Stimulated activated CD4-positive, alpha-beta T cell treated with anti-CD3 and anti-CD28 coated beads, Interleukin-12 subunit alpha, Interleukin-12 subunit beta, amount 100 ng/mL, for 48 hours (primary cell): ENCODE data around the gene HOXB4.

Experiments
- DNase-seq, 3 donors: peaks; one replicate each; pipeline ENCODE4 v3.0.0-alpha.2; 2020; ENCODE audit warnings: low read depth in 2 of 3, low spot score in 1 of 3

Gene HOXB4

DNA sequence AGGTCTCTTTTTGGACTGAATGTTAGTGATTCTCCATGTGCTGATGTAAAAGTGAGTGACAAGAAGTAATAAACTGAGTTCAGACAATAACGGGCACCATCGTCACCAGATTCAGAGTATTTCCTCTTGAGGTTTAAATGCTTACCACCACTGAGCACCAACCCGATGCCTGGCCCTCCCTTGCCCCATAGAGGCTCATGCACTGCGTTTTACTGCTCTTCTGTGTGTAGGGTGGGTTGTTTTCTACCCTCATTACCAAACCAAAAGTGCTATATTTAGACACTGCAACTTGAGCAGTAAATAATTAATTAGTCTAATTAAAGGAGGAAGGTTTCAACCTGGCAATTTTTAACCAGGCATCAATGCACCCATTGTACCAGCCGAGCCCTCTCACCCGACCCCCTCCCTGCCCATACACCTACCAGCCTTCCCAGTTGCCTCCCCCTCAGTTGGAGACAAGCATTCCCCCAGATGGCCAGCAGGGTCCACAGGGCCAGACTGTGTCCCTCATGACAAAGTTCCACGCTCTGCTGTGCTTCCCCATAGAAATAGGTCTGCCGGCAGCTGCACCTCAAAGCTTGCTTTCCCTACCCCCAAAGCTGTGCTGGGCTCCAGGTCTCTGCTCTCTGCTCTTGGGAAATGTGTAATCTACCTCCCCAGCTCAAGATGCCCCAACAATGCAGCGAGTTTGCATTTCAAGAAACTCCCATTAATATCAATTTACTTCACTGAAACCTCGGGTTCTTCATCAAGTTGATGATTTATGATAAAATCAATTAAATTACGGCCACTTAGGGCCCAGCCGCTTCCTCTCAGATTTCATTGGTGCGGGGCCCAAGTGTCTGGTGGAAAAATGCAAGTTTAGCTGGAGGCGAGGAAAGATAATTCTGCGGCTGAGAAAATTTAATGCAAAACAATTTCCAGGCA, 16.0 kb downstream of the HOXB4 start:
- no peak for DNase-seq

DNA sequence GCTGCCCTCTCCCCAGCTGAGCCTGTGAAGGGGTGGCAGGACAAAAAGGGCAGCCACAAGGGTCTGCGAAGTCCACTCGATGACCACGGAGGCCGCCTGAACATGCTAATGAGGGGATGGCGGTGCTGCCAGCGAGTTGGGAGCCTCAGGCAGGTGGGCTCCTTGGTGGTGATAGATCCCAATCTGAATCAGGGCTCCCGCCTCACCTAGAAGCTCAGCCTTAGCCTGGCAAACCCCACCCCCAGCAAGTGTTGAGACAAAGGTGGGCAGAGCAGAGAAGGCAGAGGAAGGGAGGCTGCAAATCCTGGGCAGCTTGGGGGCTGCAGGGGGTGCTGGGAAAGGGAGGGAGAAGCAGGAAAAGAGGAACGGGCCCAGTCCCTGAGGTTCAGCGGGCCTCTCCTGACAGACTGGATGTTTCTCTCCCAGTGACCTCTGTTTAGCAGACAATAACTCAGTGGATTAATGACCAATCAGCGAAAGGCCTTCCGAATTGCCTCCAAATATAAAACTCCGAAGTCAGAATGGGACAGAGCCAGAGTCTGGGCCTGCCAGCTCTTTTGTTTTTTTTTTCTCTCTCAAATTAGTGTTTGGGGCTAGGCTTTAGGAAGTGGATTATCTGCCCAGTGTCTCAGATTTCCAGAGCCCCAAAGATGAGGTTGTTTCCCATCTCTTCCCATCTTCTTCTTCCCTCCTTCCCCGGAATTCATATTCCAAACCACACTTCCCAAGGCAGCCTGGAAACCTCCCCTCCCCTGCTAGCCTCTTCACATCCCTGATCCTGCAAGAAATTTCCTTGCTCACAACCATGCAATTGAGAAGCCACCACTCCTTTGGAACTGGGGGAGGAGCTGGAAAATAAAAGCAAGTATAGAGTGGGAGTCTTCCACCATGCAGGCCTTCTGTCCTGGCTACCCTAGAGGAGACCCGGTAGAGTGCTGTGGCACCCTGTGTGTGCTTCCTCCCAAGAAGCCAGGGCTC, 18.0 kb downstream of the HOXB4 start:
- no peak for DNase-seq

DNA sequence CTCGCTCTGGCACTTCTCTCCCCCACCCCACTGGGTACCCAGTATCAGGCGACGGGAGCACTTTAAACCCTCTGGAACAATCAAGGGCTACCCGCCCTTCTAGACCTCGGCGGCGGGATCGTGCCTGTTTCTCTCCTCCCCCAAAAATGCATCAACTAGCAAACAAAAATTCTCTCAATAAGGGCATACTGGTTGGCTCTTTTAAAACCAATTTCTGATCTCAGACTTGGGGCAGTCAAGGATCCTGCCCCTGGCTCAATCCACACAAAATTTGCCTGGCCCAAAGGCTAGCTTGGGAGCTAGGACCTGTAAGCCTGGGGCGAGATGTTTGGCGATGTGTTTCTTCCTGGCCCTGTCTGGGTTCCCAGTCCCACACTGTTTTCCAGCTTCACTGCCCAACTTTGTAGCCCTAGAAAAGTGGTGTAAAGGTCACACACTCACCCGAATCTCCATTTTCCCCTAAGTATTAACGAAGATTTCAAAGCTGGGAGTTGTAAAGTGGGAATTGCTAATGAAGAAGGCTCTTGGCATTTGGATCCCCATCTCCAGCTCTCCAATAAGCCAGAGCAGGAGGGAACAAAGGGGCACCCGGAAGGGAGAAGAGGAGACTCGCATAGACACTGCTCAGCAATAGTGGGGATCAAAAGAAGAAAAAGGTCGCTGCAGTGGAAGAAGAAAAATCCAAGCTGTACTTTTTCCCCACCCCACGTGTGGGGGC, 18.9 kb downstream of the HOXB4 start:
- no peak for DNase-seq

DNA sequence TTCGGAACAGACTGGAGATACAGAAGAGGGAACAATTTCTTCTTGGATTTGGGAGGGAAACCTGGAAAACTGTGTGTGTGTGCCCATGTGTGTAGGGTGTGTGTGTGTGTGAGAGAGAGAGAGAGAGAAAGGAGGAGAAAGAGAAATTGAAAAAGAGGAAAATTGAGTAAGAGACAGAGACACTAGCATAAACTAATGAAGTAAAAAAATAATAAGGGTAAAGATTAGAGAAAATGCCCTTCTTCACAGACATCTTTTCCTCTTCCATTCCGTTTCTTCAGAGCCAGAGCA, 19.4 kb downstream of the HOXB4 start:
- no peak for DNase-seq

DNA sequence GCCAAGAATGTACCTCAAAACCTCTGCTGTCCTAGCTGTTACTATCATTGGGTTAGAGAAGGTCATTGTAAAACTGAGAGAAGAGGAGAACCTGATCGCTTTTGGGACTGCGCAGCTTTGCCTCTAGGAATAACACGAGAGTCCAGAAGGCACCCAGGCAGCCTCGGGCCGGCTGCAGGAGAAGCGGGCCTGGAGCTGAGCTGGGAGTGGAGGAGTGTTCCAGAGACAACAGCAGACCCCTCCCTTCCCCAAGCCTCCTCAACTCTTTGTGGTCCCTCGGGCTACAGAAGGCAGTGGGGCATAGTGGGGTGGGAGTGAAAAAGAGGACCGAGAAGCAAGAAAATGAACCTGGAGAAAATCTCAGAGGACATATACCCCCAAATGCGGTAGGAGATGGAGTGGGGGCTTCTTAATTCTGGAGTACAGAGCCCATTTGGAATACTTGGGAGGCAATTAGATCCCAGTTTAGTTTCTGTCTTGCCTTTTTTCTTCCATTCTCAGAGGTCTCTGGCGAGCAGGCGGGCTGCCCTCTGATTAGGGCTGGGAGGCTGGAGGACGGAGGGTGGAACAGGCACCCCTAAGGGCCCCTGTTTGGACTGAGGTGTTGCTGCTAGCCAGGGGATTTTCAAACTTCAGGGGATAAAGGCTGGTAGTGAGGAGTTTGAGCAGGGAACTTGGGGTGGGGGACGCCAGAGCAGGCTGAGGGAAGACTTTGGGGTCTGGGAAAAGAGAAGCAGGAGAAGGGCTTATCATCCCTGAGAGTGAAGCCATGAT, 19.9 kb downstream of the HOXB4 start:
- no peak for DNase-seq

DNA sequence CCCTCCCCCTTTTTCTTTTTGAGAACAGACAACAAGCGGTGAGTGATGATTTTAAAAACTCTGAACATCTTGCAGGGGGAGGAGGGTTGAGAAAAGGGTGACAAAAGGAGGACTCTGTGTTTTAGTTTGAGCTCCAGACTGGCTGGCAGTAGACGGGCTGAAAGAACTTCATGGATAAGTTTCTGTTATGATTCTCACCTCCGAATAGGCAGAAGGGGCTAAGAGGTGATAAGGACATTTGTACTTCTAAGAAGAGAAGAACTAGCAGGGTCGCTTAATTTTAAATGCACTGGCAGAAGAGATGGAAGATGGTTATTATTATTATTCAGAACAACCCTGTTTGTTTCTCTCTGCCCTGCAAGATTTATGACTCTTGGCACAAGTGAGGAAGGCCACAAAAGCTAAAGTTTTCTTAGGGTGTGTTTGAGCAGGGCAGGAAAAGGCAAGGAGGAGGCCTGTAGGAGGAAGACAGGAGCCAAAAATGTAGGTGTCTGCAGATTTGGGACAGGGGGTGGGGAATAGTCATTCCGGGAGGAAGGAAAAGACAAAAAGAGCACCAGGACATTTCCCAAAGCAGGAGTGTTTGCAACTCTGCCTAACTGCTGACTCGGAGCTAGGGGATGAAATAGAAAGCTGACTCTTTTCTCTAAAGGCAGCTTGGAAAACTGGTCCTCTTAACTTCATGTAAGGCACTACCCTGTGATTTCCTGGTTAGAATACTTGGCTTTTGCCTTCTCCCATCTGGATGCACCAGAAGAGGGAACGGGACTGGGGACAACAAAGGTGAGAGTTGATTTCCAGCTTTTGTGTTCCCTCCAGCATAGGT, 21.4 kb downstream of the HOXB4 start:
- DNase-seq, result no peak

DNA sequence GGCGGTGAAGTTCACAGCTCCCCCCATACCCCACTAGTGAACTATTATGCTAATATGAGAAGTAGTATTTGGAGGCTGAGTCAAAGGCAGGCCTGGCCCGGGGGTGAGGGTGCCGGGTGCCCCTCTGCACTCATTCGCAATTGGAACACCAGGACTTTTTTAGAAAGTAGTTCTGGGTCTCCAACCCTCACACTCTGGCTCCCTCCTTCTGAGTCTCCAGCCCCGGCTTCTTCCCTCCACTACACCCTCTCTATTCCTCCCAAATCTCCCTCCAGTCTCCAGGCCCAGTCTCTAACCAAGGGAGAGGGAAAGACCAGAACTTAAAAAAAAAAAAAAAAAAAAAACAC, 21.9 kb downstream of the HOXB4 start:
- no peak for DNase-seq

DNA sequence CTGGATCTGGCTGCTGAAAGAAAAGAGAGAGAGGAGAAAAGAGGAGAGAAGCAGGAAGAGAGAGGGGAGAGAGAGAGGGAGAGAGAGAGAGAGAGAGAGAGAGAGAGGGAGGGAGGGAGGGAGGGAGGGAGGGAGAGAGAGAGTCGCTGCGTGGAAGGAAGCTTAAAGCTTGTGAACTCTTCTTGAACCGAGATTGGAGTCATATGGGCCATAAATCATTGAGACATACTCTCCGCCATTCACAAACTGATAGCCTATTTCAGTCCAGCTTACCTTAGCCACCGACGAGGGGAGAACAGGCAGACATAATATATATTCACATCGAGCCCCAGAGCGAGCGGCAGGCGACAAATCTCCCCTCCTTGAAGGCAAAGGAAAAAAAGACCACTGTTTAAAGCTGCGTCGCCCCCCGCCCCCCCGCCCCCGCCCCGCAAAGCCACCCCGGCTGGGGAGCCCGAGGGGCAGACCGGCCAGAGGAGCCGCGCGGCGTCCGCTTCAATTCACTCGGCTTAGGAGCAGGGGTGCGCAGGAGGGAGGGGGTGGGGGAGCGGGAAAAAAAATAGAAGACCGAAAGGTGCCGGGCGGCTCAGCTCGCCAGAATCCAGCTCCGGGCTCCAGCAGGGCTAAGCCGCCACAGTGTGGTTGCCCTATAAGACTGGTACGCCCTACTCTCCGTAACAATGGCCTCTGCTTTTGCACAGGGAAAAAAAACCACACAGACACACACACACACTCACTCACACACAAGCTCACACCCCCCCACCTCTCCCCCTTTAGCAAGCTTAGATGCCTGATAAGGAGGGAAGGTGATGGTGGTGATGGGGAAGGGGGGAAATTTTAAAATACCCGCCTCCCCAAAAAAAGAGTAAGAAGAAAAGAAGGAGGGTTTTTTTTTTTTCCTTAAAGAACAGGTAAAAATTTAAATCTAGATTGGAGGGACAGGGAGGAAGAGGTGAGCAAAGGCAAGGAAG, 22.6 kb downstream of the HOXB4 start:
- no peak for DNase-seq

DNA sequence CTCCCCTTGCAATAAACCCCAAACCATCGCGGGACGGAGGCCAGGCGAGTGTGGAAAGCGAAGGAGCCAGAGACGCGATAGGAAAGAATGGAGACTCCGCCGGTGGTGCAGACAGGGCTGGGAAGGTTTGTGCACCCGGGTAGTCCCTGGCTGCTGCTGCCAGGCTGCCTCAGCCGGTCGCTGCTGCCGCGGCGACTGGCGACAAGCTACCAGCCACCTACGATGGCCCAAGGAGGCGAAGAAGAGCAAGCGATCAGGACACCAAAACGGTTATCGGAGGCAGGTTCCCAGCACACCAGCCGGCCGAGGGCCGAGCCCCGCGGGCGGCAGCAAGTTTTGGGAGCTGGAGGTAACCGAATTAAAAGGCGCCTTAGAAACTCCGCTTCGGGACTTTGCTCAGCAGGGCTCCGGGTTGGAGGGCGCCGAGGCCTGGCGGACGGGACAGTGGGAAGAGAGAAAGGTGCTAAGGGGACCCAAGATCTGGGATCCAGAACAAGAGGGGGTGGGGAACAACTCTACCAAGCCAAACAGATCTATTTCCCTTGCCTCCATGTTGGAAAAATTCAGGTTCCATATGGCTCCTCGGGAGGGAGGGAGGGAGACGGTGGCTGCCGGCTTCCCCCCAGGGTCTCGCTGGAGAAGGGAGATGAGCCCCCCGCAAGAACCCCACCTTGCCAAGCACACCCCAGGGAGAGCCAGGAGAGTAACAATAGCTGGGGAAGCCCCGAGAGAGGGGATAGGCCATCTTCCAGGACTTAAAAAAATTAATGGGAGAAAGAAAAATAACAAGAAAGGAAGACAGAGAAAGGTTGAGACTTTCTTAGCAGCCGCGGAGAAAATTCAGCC, 23.5 kb downstream of the HOXB4 start:
- DNase-seq, result no peak

DNA sequence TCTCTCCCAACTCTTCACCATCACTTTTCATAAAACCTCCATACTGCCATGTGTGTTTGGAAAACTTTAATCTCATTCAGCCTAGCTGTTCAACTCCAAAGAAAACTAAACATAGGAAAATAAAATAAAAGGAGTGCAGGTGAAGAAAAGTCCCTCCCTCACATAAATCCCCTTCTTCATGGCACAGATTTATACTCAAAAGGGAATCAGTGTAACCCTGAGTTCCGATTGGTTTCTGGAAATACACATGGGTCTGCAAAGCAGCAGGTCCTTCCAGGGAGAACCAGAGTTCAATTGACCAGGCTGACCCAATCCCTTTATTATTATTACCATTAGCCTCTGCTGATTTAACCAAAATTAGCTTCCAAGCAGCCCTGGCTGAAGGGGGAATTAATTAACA, 24.3 kb downstream of the HOXB4 start:
- DNase-seq, result no peak

DNA sequence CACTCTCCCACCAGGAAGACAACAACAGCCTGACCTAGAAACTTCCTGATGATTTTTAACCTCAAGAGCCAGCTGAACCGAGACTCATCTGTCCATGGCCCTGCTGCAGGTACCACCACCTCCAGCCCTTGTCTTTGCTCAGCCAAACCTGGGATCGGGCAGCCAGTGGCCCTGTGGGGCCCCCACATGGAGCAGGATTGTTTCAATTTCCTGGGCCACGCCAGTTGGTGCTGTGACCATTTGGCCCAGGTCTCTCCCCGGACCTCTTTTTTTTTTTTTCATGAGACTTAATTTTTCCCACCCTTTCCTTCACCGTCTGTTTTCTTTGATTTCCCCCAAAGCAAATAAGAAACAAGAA, 25.0 kb downstream of the HOXB4 start:
- no peak for DNase-seq

DNA sequence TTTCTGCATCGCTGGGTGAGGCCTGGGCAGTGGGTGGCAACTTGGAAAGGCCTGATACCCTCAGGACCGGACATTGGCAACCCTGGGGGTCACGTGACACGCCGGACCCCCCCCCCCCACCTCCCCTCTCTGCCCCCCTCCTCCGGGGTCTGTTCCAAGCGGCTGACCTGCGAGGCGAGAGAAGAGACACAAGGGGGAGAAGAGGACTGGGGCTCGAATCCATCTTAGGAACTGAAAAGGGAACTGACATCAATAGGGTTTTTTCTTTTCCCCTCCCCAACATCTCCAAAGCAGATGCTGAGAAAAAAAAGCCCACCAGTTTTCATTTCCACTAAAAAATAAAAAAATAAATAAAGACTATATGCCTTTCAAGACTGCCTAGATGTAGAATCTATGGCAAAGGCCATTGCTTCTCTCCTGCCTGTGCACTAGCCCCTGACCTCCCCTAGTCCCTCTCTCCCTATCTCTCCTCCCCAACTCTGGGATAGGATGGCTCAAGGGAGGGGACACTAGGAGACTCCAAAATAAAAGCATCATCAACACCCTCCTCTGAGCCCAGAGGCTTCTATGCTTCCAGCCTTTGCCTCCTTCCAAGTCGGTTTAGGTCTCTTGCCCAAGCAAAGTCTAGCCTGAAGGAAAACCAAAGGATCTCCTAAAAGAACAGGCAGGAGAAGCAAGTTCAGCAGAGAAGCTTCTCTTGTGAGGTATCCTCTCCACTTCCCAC, 25.5 kb downstream of the HOXB4 start:
- DNase-seq, result no peak

DNA sequence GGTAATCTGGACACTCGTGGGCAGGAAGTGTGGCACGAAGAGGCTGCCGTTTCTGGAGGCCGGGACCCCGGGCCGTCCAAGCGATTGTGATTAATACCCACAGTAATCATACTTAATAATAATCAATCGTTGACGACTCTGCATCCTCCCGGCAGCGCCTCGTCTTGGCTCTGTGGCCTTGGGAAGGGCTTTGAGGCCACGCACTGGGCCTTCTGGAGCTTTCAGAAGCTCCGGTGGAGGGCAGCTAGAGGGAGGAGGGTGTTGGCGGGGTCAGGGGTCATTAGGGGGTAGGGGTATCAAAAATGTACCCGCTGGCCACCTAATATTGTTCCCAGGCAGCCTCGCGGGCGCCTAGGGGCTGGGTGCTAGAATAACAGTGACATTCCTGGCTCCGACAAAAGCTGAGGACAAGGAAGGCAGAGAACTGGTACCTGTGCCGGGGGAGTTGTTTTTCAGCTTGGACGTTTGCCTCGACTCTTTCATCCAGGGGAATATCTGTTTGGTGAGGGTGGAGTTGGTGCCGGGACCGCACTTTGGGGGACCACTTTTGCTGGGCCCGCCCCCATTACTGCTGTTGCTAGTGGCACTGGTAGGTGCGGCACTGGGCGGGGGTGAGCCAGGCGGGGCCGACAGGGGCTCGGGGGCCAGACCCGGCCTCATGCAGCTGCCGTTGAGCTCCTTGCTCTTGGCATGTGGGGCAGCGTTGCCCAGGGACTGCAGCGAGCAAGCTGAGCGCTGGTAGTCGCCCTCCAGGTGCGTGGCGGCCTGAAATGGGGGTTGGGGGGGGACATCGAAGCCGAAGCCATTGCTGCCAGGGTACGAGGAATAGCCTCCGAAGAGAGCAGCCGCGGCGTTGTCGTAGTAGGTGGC, 26.3 kb downstream of the HOXB4 start:
- DNase-seq, result no peak

DNA sequence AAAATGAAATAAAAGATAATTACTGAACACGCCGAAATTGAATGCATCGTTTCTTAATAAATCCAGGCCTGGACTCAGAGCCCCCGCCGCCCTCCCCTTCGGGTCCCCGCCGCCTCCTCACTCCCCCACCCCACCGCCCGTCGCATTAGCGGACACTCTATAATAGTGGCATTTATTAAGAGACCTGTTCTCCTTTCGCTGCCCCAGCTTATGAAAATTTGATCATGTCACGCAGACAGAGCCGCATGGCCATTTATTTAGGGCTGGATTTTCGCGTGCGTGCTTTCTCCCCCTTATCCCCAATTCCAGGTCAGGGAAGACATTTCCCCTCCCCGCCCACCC, 27.0 kb downstream of the HOXB4 start:
- no peak for DNase-seq

DNA sequence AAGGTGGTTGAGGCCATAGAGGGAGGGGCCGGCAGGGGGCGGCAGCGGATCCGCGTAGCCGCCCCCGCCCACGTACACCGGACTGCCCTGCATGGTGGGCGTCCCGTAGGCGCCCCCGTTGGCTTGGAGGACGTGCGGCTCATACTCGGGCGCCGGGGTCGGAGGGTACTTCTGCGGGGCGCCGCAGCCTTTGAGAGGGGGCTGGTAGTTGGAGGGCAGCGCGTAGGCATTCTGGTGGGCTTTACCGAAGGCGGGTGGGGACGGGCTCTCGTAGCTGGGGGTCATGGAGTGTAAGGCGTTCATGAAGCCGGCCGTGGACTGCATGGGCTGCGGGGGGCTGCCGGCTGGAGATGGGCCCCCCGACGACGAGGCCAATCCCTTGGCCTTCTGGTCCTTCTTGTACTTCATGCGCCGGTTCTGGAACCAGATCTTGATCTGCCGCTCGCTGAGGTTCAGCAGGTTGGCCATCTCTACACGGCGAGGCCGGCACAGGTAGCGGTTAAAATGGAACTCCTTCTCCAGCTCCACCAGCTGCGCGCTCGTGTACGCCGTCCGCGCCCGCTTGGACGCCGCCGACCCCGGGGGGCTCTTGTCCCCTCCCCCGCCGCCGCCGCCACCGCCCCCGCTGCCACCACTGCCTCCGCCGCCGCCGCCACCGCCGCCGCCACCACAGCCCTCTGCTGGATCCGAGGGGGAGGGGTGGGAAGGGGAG, 27.5 kb downstream of the HOXB4 start:
- DNase-seq, result no peak

DNA sequence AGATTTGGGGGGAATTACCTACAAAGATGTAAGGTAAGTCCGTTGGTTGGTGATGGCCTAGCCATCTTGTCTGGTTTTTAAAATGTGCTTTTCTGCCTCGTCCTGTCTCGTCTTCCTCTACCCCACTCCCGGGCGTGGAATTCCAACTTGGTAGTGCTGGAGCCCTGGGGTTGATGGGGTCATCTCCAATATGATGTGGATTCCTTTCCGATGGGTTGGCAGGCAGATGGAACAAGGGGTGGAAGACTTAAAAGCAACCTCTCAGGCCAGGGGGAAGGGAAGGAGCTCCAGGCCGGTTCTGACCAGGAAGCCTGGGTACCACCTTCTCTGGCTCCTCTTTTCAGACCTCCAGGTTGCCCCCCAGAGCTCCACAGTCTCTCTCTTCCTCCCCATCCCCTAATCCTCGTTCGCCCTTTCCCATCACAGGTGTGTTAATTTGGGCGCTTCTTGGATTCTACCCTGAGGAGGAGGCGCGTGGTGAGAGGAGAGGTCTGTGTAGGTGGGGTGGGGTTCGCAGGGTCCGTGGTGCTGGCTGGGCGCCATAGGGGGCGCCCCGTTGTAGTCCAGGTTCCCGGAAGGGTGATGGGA, 28.1 kb downstream of the HOXB4 start:
- no peak for DNase-seq
